Astrocyte (in vitro differentiated cells and primary cell): ENCODE results near the gene CFD.

Experiments used
- CTCF ChIP-seq: IDR thresholded peaks from 2 replicates; pipeline ENCODE4 v1.5.1; 2011; ENCODE audit warnings: low read depth, mild to moderate bottlenecking, inconsistent platforms, low read length, moderate library complexity; ENCODE audit not compliant: insufficient read depth
- EZH2 ChIP-seq: IDR thresholded peaks from 2 replicates; pipeline ENCODE4 v1.6.1; 2012; ENCODE audit warnings: mild to moderate bottlenecking, low read length, inconsistent platforms; ENCODE audit not compliant: insufficient read depth

GRCh38 chr19:911197-912033 lies 52.0 kb downstream of the CFD start:
- TF ChIP-seq CTCF (no peak), EZH2 (no peak)
